ENCODE measurements around the gene PDIK1L. TPM values are rescaled to one million over a fixed set of nuclear protein-coding genes. Genes with fewer than 3 reads are reported as not detected.

PDIK1L gene
- total and polyA plus RNA-seq, 4 donors: 3.2 to 9.2 (median 4.8) TPM

GRCh38 chr1:26169669-26170471 lies 58.2 kb downstream of the PDIK1L start, which contains the start of gene ZNF593:
TSS of gene ZNF593 (plus strand) at chr1:26169908. CDS start at chr1:26169984, 76 bp downstream.
- WGBS: 1% methylated on average over 76 of the region's 76 CpGs
- no peaks in the 10 kb centered on the region for H3K36me3 ChIP-seq (ENCODE audit: control insufficient read depth in 4 of 4, insufficient read depth in 3 of 4, low read depth in 1 of 4, low read length in 3 of 4)
- H3K27ac ChIP-seq (ENCODE audit: low read depth in 1 of 2, low read length in 2 of 2): peak within 1 kb of the TSS; percentile 60 to 82
- no peaks in the 10 kb centered on the region for H3K9me3 ChIP-seq (ENCODE audit: control insufficient read depth in 4 of 4, low read length in 3 of 4)
- peak within 1 kb of the TSS; percentile 59 to 90 (median 84) for H3K4me3 ChIP-seq (ENCODE audit: low read depth in 1 of 3, low read length in 3 of 3)
- no peaks in the 10 kb centered on the region for H3K27me3 ChIP-seq (ENCODE audit: control insufficient read depth in 4 of 4, insufficient read depth in 4 of 4, low read length in 3 of 4)
- peaks cover 6 to 18% (median 7%) of the 10 kb centered on the region in 4 donors for H3K4me1 ChIP-seq (ENCODE audit: control insufficient read depth in 4 of 4, insufficient read depth in 4 of 4, low read length in 3 of 4)
- peak; percentile 92 for DNase-seq (ENCODE audit: low spot score)
- TF ChIP-seq HNF4G (IDR thresholded peaks at IDR 0.05): no peak
- peak; percentile 10 for TF ChIP-seq YY1 (IDR thresholded peaks at IDR 0.05)
- TF ChIP-seq, protein P1, sequence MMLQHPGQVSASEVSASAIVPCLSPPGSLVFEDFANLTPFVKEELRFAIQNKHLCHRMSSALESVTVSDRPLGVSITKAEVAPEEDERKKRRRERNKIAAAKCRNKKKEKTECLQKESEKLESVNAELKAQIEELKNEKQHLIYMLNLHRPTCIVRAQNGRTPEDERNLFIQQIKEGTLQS (IDR thresholded peaks at IDR 0.05): no peak
- no peak for TF ChIP-seq EGR1 (IDR thresholded peaks at IDR 0.05; ENCODE audit: low read depth in 2 of 2)
- peak; percentile 73 to 80 for TF ChIP-seq JUND (IDR thresholded peaks at IDR 0.05)
- TF ChIP-seq, protein P2, sequence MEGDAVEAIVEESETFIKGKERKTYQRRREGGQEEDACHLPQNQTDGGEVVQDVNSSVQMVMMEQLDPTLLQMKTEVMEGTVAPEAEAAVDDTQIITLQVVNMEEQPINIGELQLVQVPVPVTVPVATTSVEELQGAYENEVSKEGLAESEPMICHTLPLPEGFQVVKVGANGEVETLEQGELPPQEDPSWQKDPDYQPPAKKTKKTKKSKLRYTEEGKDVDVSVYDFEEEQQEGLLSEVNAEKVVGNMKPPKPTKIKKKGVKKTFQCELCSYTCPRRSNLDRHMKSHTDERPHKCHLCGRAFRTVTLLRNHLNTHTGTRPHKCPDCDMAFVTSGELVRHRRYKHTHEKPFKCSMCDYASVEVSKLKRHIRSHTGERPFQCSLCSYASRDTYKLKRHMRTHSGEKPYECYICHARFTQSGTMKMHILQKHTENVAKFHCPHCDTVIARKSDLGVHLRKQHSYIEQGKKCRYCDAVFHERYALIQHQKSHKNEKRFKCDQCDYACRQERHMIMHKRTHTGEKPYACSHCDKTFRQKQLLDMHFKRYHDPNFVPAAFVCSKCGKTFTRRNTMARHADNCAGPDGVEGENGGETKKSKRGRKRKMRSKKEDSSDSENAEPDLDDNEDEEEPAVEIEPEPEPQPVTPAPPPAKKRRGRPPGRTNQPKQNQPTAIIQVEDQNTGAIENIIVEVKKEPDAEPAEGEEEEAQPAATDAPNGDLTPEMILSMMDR (IDR thresholded peaks at IDR 0.05; ENCODE audit: low read depth, low read length, missing input control): peak; percentile 80
- TF ChIP-seq RAD21 (IDR thresholded peaks at IDR 0.05): peak; percentile 63 to 71
- peak; percentile 40 for TF ChIP-seq SP1 (IDR thresholded peaks at IDR 0.05)
- no peak for TF ChIP-seq TAF1 (conservative IDR thresholded peaks at IDR 0.05)
- no peak for TF ChIP-seq FOXA1 (IDR thresholded peaks at IDR 0.05)
- TF ChIP-seq RXRA (IDR thresholded peaks at IDR 0.05): no peak
- TF ChIP-seq NR2F2 (IDR thresholded peaks at IDR 0.05): no peak
- peak in 1 of 2 donors; percentile 80 for TF ChIP-seq GABPA (IDR thresholded peaks at IDR 0.05 in 1 of 2, conservative IDR thresholded peaks at IDR 0.05 in 1 of 2)
- TF ChIP-seq, protein P3, sequence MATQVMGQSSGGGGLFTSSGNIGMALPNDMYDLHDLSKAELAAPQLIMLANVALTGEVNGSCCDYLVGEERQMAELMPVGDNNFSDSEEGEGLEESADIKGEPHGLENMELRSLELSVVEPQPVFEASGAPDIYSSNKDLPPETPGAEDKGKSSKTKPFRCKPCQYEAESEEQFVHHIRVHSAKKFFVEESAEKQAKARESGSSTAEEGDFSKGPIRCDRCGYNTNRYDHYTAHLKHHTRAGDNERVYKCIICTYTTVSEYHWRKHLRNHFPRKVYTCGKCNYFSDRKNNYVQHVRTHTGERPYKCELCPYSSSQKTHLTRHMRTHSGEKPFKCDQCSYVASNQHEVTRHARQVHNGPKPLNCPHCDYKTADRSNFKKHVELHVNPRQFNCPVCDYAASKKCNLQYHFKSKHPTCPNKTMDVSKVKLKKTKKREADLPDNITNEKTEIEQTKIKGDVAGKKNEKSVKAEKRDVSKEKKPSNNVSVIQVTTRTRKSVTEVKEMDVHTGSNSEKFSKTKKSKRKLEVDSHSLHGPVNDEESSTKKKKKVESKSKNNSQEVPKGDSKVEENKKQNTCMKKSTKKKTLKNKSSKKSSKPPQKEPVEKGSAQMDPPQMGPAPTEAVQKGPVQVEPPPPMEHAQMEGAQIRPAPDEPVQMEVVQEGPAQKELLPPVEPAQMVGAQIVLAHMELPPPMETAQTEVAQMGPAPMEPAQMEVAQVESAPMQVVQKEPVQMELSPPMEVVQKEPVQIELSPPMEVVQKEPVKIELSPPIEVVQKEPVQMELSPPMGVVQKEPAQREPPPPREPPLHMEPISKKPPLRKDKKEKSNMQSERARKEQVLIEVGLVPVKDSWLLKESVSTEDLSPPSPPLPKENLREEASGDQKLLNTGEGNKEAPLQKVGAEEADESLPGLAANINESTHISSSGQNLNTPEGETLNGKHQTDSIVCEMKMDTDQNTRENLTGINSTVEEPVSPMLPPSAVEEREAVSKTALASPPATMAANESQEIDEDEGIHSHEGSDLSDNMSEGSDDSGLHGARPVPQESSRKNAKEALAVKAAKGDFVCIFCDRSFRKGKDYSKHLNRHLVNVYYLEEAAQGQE (IDR thresholded peaks at IDR 0.05): peak; percentile 49
- peak in 1 of 2 donors; percentile 24 for TF ChIP-seq HNF4A (conservative IDR thresholded peaks at IDR 0.05)
- peak within 1 kb of the TSS; percentile 51 to 90 for H3K9ac ChIP-seq (ENCODE audit: low read depth in 1 of 2, low read length in 2 of 2)

DNA sequence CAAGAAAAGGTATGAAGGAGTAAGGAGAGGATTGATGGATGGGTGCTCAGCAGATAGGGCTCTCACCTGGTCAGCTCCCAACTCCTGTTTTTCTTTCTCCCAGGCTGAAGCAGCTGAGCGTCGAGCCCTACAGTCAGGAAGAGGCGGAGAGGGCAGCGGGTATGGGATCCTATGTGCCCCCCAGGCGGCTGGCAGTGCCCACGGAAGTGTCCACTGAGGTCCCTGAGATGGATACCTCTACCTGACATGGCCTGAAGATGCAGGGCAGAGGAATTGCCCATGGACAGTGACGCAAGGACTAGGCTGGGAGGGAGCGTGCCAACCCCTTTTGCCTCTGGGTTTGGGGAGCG lies 58.8 kb downstream of the PDIK1L start:
- Histone ChIP-seq H3K36me3 (ENCODE audit: control insufficient read depth in 4 of 4, insufficient read depth in 3 of 4, low read depth in 1 of 4, low read length in 3 of 4) (no peaks in the 10 kb centered on the region), H3K9ac (ENCODE audit: low read depth in 1 of 2, low read length in 2 of 2) (peak overlapping the region; percentile 51 to 90), H3K4me3 (ENCODE audit: low read depth in 1 of 3, low read length in 3 of 3) (peak overlapping the region; percentile 59 to 90 (median 84)), H3K9me3 (ENCODE audit: control insufficient read depth in 4 of 4, low read length in 3 of 4) (no peaks in the 10 kb centered on the region), H3K27me3 (ENCODE audit: control insufficient read depth in 4 of 4, insufficient read depth in 4 of 4, low read length in 3 of 4) (no peaks in the 10 kb centered on the region), H3K4me1 (ENCODE audit: control insufficient read depth in 4 of 4, insufficient read depth in 4 of 4, low read length in 3 of 4) (peaks cover 6 to 18% (median 7%) of the 10 kb centered on the region in 4 donors), H3K27ac (ENCODE audit: low read depth in 1 of 2, low read length in 2 of 2) (no peak overlapping the region)
- no peak for DNase-seq (ENCODE audit: low spot score)
- WGBS: 79% methylated on average over 9 of the region's 9 CpGs
- TF ChIP-seq TAF1 (conservative IDR thresholded peaks at IDR 0.05) (no peak), GABPA (IDR thresholded peaks at IDR 0.05 in 1 of 2, conservative IDR thresholded peaks at IDR 0.05 in 1 of 2) (no peak), FOXA2 (IDR thresholded peaks at IDR 0.05) (no peak), JUND (IDR thresholded peaks at IDR 0.05) (no peak), RXRA (IDR thresholded peaks at IDR 0.05) (no peak), HNF4A (conservative IDR thresholded peaks at IDR 0.05) (no peak), NR2F2 (IDR thresholded peaks at IDR 0.05) (no peak), HNF4G (IDR thresholded peaks at IDR 0.05) (no peak)
- TF ChIP-seq, protein P4, sequence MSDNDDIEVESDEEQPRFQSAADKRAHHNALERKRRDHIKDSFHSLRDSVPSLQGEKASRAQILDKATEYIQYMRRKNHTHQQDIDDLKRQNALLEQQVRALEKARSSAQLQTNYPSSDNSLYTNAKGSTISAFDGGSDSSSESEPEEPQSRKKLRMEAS (IDR thresholded peaks at IDR 0.05): no peak
- TF ChIP-seq, protein P5, sequence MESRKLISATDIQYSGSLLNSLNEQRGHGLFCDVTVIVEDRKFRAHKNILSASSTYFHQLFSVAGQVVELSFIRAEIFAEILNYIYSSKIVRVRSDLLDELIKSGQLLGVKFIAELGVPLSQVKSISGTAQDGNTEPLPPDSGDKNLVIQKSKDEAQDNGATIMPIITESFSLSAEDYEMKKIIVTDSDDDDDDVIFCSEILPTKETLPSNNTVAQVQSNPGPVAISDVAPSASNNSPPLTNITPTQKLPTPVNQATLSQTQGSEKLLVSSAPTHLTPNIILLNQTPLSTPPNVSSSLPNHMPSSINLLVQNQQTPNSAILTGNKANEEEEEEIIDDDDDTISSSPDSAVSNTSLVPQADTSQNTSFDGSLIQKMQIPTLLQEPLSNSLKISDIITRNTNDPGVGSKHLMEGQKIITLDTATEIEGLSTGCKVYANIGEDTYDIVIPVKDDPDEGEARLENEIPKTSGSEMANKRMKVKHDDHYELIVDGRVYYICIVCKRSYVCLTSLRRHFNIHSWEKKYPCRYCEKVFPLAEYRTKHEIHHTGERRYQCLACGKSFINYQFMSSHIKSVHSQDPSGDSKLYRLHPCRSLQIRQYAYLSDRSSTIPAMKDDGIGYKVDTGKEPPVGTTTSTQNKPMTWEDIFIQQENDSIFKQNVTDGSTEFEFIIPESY (IDR thresholded peaks at IDR 0.05): no peak
- TF ChIP-seq, protein P1 (IDR thresholded peaks at IDR 0.05): no peak
- TF ChIP-seq, protein P2 (IDR thresholded peaks at IDR 0.05; ENCODE audit: low read depth, low read length, missing input control): no peak

Measured in liver (tissue), 9 donors.